HG02852 (cell line): Measurements from ENCODE around the gene DISC1.

Experiments used
- ATAC-seq: cut with Tn5 transposase; IDR thresholded peaks from one replicate; pipeline ENCODE4 v1.9.1; 2021; ENCODE audit warnings: mild to moderate bottlenecking, moderate library complexity; ENCODE audit not compliant: unreplicated experiment

DISC1 gene

GRCh38 chr1:232057896-232058274, 431.3 kb downstream of the DISC1 start:
- no peak for ATAC-seq

DNA sequence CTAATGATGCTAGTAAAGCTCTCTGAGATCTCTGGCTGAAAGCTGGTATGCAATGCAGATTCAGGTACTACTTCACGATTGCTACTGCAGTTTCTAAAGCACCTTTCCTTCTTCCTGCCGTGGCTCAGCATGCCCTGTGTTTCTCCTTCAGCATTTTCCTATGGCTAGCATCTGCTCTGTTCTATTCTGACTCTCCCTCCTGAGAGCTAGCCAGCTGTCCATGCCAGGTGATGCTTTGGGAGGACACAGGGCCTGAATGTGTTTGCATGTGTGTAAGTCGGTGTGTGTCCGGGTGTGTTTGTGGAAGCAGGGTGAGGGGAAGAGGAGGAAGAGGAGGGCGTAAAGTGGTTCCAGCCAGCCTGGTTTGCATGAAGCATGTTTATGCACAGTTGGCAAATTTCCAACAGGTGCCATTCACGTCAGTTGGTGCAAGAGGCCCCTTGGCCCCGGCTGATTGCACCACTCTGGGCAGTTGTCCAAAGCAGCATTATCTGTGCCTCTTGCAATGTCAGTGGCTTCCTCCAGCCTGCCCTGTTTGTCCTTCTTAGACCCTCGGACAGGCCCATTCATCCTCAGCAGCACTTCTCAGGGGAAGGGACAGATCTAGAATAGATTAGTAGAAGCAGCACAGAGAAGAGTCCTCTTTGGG, 433.3 kb downstream of the DISC1 start:
- ATAC-seq = no peak

DNA sequence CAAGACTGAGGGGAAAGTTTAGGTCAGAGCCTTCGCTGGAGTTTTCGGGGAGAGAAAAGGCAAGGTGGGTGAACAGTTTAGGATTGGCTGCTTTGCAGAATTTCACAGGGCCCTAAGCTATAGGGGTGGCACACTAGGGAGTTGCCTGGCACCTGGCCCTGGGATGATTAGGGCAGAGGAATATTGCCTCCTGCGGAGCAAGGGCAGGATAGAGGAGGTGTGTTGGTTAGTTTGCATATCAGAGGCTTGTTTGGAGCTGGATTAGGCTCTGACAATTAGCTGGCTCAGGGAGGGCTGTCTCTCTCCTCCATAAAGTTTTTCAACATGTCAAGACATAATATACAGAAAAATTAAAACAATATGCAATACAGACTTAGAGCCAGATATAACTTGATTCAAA, 436.4 kb downstream of the DISC1 start:
- no peak for ATAC-seq

GRCh38 chr1:232066521-232066920, 439.9 kb downstream of the DISC1 start:
- no peak for ATAC-seq

- ATAC-seq = no peak
Observed at GRCh38 chr1:232074265-232074664, 447.7 kb downstream of the DISC1 start.

- ATAC-seq = no peak
Observed at GRCh38 chr1:232077809-232078208, 451.2 kb downstream of the DISC1 start.

GRCh38 chr1:232084584-232085223, 458.1 kb downstream of the DISC1 start:
- no peak for ATAC-seq

- ATAC-seq = no peak
Observed at GRCh38 chr1:232090816-232091215, 464.2 kb downstream of the DISC1 start.
